Nephron progenitor cell (in vitro differentiated cells): ENCODE results near the gene LRRC36.

Experiments used
- DNase-seq: peaks from one replicate; pipeline ENCODE4 v3.0.0; 2021
- H3K27ac Mint-ChIP-seq: 2 replicates; pipeline ENCODE4 v1.8.0; 2021; ENCODE audit warnings: mild to moderate bottlenecking, moderate library complexity, mixed read lengths
- H3K27me3 Mint-ChIP-seq: 2 replicates; pipeline ENCODE4 v1.8.0; 2021; ENCODE audit warnings: mild to moderate bottlenecking, low read depth, mixed read lengths; ENCODE audit not compliant: poor library complexity
- H3K36me3 Mint-ChIP-seq: 2 replicates; pipeline ENCODE4 v1.8.0; 2021; ENCODE audit warnings: low read depth, mixed read lengths
- H3K4me1 Mint-ChIP-seq: 2 replicates; pipeline ENCODE4 v1.8.0; 2021; ENCODE audit warnings: mixed read lengths
- H3K4me3 Mint-ChIP-seq: 2 replicates; pipeline ENCODE4 v1.8.0; 2021; ENCODE audit warnings: mild to moderate bottlenecking, moderate library complexity, mixed read lengths
- H3K9me3 Mint-ChIP-seq: 2 replicates; pipeline ENCODE4 v1.8.0; 2021; ENCODE audit warnings: mild to moderate bottlenecking, moderate library complexity, mixed read lengths
- CTCF ChIP-seq: fragments of 200-600 bp; sonication (generic); IDR thresholded peaks from 2 replicates; pipeline ENCODE4 v1.5.0; 2021; ENCODE audit warnings: antibody characterized with exemption

LRRC36 gene

GRCh38 chr16:67383284-67383683 is 56.7 kb downstream of the LRRC36 start:
- Mint-ChIP-seq H3K27me3 (peaks cover 7% of the 10 kb centered on the region), H3K4me1 (peaks cover 12% of the 10 kb centered on the region)
- TF ChIP-seq CTCF, result no peak

GRCh38 chr16:67384778-67385510 is 58.3 kb downstream of the LRRC36 start:
- H3K27me3 Mint-ChIP-seq, result peaks cover 14% of the 10 kb centered on the region
- no peak for DNase-seq

More at GRCh38 chr16:67383284-67383683, 56.7 kb downstream of the LRRC36 start:
- Mint-ChIP-seq H3K9me3 (no peaks in the 10 kb centered on the region), H3K27ac (no peak overlapping the region), H3K36me3 (no peaks in the 10 kb centered on the region), H3K4me3 (no peak overlapping the region)
- DNase-seq, result no peak

GRCh38 chr16:67386861-67387455 is 60.3 kb downstream of the LRRC36 start:
- no peaks in the 10 kb centered on the region for H3K36me3 Mint-ChIP-seq
- peaks cover 14% of the 10 kb centered on the region for H3K27me3 Mint-ChIP-seq
- DNase-seq, result no peak
- H3K4me1 Mint-ChIP-seq, result peaks cover 44% of the 10 kb centered on the region
- TF ChIP-seq CTCF, result no peak
- H3K4me3 Mint-ChIP-seq, result no peak overlapping the region
- H3K9me3 Mint-ChIP-seq, result no peaks in the 10 kb centered on the region
- no peak overlapping the region for H3K27ac Mint-ChIP-seq

More at GRCh38 chr16:67384778-67385510, 58.3 kb downstream of the LRRC36 start:
- TF ChIP-seq CTCF, result no peak
- Mint-ChIP-seq H3K36me3 (no peaks in the 10 kb centered on the region), H3K4me1 (peaks cover 24% of the 10 kb centered on the region), H3K9me3 (no peaks in the 10 kb centered on the region), H3K27ac (no peak overlapping the region), H3K4me3 (no peak overlapping the region)

- no peaks in the 10 kb centered on the region for H3K9me3 Mint-ChIP-seq
- peaks cover 17% of the 10 kb centered on the region for H3K27me3 Mint-ChIP-seq
- peaks cover 50% of the 10 kb centered on the region for H3K4me1 Mint-ChIP-seq
- TF ChIP-seq CTCF, result no peak
- H3K36me3 Mint-ChIP-seq, result no peaks in the 10 kb centered on the region
- no peak overlapping the region for H3K27ac Mint-ChIP-seq
- H3K4me3 Mint-ChIP-seq, result no peak overlapping the region
- no peak for DNase-seq
These were observed 61.0 kb downstream of the LRRC36 start for GRCh38 chr16:67387479-67388079.

- Mint-ChIP-seq H3K4me3 (no peak overlapping the region), H3K9me3 (no peaks in the 10 kb centered on the region), H3K27me3 (peaks cover 21% of the 10 kb centered on the region), H3K4me1 (peaks cover 53% of the 10 kb centered on the region), H3K36me3 (no peaks in the 10 kb centered on the region), H3K27ac (no peak overlapping the region)
- no peak for DNase-seq
- no peak for TF ChIP-seq CTCF
These were observed 61.6 kb downstream of the LRRC36 start for GRCh38 chr16:67388191-67388590.
